Caco-2 (cell line): ENCODE data around the gene ADGRG7. TPM values are rescaled to one million over a fixed set of nuclear protein-coding genes. Genes with fewer than 3 reads are reported as not detected.
A peak's percentile ranks its signal among the peaks of the same experiment; 100 is the strongest.

ENCODE experiments used
- BruUV-seq: library from RNA; stranded (reverse); fragments of 400-500 nt; replicated peaks from 2 replicates; lab custom pipeline; 2021; lab: Mats Ljungman, UMichigan
- CTCF ChIA-PET: fragments of 300-600 bp; sonication (Branson Sonifier 250); formaldehyde crosslinking; loops from one replicate; lab custom pipeline; 2022; ENCODE audit warnings: antibody characterized with exemption; lab: Charles Lee
- POLR2A ChIA-PET: fragments of 300-600 bp; sonication (Branson Sonifier 250); formaldehyde crosslinking; loops from one replicate; lab custom pipeline; 2022; ENCODE audit warnings: antibody characterized with exemption; lab: Charles Lee
- DNase-seq, 2 experiments: peaks; one replicate each; pipeline versions ENCODE4 v3.0.0 to v3.0.0-alpha.2; 2020 to 2022
- H3K27me3 ChIP-seq: replicated peaks from 2 replicates; pipeline ENCODE4 v1.6.0; 2011; ENCODE audit warnings: low read length; ENCODE audit not compliant: control insufficient read depth, insufficient read depth
- H3K36me3 ChIP-seq: 2 replicates; pipeline ENCODE4 v1.5.1; 2011; ENCODE audit warnings: low read length; ENCODE audit not compliant: control insufficient read depth, insufficient read depth
- H3K4me1 ChIP-seq: fragments of 250-450 bp; sonication (Bioruptor Pico); 2 replicates; pipeline ENCODE4 v1.5.1; 2020; ENCODE audit warnings: mild to moderate bottlenecking
- H3K4me3 ChIP-seq: 2 replicates; pipeline ENCODE4 v1.5.1; 2011; ENCODE audit warnings: low read depth, mild to moderate bottlenecking, control low read depth, low read length
- H3K9me3 ChIP-seq: fragments of 250-450 bp; sonication (Bioruptor Pico); 2 replicates; pipeline ENCODE4 v1.5.1; 2020; ENCODE audit warnings: mild to moderate bottlenecking, moderate library complexity
- H3K27ac Mint-ChIP-seq: one replicate; pipeline ENCODE4 v1.8.0; 2022; ENCODE audit warnings: mixed read lengths; ENCODE audit not compliant: unreplicated experiment
- H3K27me3 Mint-ChIP-seq: one replicate; pipeline ENCODE4 v1.8.0; 2022; ENCODE audit warnings: mixed read lengths; ENCODE audit not compliant: insufficient read depth, unreplicated experiment
- H3K36me3 Mint-ChIP-seq: one replicate; pipeline ENCODE4 v1.8.0; 2022; ENCODE audit warnings: mild to moderate bottlenecking, mixed read lengths; ENCODE audit not compliant: insufficient read depth, unreplicated experiment
- H3K4me1 Mint-ChIP-seq: one replicate; pipeline ENCODE4 v1.8.0; 2022; ENCODE audit warnings: low read depth, mixed read lengths; ENCODE audit not compliant: unreplicated experiment
- H3K4me3 Mint-ChIP-seq: one replicate; pipeline ENCODE4 v1.8.0; 2022; ENCODE audit warnings: mild to moderate bottlenecking, moderate library complexity, mixed read lengths; ENCODE audit not compliant: unreplicated experiment
- H3K9me3 Mint-ChIP-seq: one replicate; pipeline ENCODE4 v1.8.0; 2022; ENCODE audit warnings: mixed read lengths; ENCODE audit not compliant: unreplicated experiment
- intact Hi-C: fragments of 100-400 bp; cut with micrococcal nuclease; formaldehyde crosslinking; loops from one replicate; pipeline ENCODE4 v1.10.0; 2022; ENCODE audit not compliant: unreplicated experiment
- total RNA-seq: library from RNA; stranded (reverse); gene quantifications from 2 replicates; pipeline ENCODE4 v1.2.3, GENCODE V29; 2022
- TF ChIP-seq, protein P1 (sequence below), 2 experiments: fragments of 200-600 bp in 1 of 2; IDR thresholded peaks; 1 replicate in 1 of 2; 2 replicates in 1 of 2; pipeline versions ENCODE4 v1.5.1 to v1.8.0; 2011 to 2022; ENCODE audit warnings: antibody characterized with exemption in 1 of 2, control low read depth in 1 of 2, inconsistent platforms in 1 of 2, low read depth in 1 of 2, low read length in 1 of 2, mild to moderate bottlenecking in 1 of 2, moderate library complexity in 1 of 2; ENCODE audit not compliant: insufficient read depth in 1 of 2, severe bottlenecking in 1 of 2, unreplicated experiment in 1 of 2

Gene ADGRG7
- total RNA-seq, 1 experiment from 2014 or later, result 4.2 TPM

DNA sequence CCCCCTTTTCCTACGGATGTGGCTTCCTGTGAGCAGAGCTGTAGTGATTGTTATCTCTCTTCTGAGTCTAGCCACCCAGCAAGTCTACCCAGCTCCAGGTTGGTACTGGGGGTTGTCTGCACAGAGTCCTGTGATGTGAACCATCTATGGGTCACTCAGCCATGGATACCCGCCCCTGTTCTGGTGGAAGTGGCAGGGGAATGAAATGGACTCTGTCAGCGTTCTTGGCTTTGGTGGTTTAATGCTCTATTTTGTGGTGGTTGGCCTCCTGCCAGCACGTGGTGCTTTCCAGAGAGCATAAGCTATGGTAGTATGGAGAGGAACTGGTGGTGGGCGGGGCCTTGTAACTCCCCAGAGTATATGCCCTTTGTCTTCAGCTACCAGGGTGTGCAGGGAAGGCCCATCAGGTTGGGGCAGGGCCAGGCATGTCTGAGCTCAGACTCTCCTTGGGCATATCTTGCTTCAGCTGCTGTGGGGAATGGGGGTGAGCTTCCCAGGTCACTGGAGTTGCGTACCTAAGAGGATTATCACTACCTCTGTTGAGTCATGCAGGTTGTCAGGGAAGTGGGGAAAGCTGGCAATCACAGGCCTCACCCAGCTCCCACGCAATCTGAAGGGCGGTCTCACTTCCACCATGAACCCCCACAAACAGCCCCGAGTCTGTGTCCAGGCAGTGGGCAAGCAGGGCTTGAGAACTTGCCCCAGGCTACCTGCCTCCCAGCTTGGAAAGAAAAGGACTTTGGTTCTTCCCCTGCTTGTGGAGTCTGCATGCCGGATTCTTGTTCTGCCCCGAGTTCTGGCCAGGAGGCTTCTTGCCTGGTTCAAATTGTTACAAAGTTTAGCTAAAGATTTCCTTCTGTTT, 9.0 kb upstream of the ADGRG7 start:
- peaks cover 23% of the 10 kb centered on the region for H3K9me3 Mint-ChIP-seq
- no peak overlapping the region for H3K4me3 ChIP-seq
- H3K27me3 Mint-ChIP-seq, result no peaks in the 10 kb centered on the region
- intact Hi-C loops, result no loop called here
- peak overlapping the region; percentile 81 for H3K27ac Mint-ChIP-seq
- no peaks in the 10 kb centered on the region for H3K9me3 ChIP-seq
- H3K4me3 Mint-ChIP-seq, result no peak overlapping the region
- H3K27me3 ChIP-seq, result no peaks in the 10 kb centered on the region
- ChIA-PET CTCF (interaction anchor here (5.2 kb wide), 1 partner anchor 137 kb away, joined by 36 read pairs; no protein-coding TSS in a partner anchor), POLR2A (no interaction called here)
- TF ChIP-seq, protein P1, sequence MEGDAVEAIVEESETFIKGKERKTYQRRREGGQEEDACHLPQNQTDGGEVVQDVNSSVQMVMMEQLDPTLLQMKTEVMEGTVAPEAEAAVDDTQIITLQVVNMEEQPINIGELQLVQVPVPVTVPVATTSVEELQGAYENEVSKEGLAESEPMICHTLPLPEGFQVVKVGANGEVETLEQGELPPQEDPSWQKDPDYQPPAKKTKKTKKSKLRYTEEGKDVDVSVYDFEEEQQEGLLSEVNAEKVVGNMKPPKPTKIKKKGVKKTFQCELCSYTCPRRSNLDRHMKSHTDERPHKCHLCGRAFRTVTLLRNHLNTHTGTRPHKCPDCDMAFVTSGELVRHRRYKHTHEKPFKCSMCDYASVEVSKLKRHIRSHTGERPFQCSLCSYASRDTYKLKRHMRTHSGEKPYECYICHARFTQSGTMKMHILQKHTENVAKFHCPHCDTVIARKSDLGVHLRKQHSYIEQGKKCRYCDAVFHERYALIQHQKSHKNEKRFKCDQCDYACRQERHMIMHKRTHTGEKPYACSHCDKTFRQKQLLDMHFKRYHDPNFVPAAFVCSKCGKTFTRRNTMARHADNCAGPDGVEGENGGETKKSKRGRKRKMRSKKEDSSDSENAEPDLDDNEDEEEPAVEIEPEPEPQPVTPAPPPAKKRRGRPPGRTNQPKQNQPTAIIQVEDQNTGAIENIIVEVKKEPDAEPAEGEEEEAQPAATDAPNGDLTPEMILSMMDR (IDR thresholded peaks at IDR 0.05; ENCODE audit: insufficient read depth in 1 of 2, low read depth in 1 of 2, low read length in 1 of 2, severe bottlenecking in 1 of 2, unreplicated experiment in 1 of 2), result no peak
- no TSS peak for BruUV-seq
- peaks cover 11% of the 10 kb centered on the region for H3K36me3 Mint-ChIP-seq
- H3K36me3 ChIP-seq, result no peaks in the 10 kb centered on the region
- peaks cover 41% of the 10 kb centered on the region for H3K4me1 Mint-ChIP-seq
- DNase-seq, result peak in 1 of 2 experiments; percentile 51
- peaks cover 37% of the 10 kb centered on the region for H3K4me1 ChIP-seq

DNA sequence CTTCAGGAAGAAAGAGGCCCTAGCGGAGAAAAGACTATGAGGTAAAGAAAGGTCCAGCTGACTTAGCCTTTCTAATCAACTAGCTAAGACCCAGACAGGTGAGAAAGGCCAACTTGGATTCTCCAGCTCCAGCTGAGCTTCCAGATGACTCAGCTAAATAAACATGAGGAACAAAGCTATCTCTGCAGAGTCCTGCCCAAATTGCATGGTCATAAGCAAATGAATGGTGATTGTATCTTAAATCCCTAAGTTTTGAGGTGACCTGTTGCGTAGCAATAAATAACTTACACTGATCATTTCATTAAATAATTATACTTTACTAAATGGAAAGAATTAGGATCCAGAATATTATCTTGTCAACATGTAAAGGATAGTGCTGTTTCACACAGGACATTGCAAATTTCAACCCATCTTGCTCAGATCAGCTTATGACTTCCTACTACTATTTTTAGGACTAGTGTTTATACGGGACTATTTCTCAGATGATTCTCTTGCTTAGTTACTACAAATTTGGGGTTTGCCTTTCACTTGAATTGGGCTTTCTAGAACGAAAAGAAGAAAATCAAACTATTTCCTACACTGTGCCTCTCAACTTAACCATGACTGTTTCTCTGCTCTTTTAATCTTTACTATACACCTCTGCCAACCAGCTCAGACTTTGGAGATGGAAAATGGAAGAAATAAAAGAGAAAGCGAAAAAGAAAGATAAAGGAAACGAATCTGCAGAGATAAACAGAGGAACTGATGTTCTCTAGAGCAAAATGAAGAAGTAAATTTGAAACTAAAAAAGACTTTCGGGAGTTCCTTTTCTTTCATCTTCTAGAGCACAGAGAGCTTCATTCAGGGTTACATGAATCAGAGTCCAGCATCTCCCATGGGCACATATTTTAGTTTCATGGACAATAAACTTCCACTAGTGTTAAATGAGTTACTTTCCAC, 6.6 kb upstream of the ADGRG7 start:
- Mint-ChIP-seq H3K36me3 (peaks cover 11% of the 10 kb centered on the region), H3K4me1 (peaks cover 47% of the 10 kb centered on the region), H3K27me3 (no peaks in the 10 kb centered on the region), H3K27ac (peak overlapping the region; percentile 81), H3K9me3 (peaks cover 18% of the 10 kb centered on the region), H3K4me3 (peak overlapping the region; percentile 69)
- ChIA-PET CTCF (interaction anchor here (0.8 to 5.2 kb wide), 8 partner anchors 8 to 194 kb away, joined by 3 to 38 read pairs (median 9); partner anchors contain the start of gene TFG), POLR2A (no interaction called here)
- TF ChIP-seq, protein P1 (IDR thresholded peaks at IDR 0.05; ENCODE audit: insufficient read depth in 1 of 2, low read depth in 1 of 2, low read length in 1 of 2, severe bottlenecking in 1 of 2, unreplicated experiment in 1 of 2), result no peak
- H3K27me3 ChIP-seq, result no peaks in the 10 kb centered on the region
- no peak overlapping the region for H3K4me3 ChIP-seq
- intact Hi-C loops, result loop anchor here (1.0 to 2.0 kb wide), 4 partner anchors 11 to 194 kb away; no protein-coding TSS in a partner anchor
- H3K9me3 ChIP-seq, result no peaks in the 10 kb centered on the region
- no TSS peak for BruUV-seq
- H3K4me1 ChIP-seq, result peaks cover 37% of the 10 kb centered on the region
- DNase-seq, result peak; percentile 75 to 82
- no peaks in the 10 kb centered on the region for H3K36me3 ChIP-seq

DNA sequence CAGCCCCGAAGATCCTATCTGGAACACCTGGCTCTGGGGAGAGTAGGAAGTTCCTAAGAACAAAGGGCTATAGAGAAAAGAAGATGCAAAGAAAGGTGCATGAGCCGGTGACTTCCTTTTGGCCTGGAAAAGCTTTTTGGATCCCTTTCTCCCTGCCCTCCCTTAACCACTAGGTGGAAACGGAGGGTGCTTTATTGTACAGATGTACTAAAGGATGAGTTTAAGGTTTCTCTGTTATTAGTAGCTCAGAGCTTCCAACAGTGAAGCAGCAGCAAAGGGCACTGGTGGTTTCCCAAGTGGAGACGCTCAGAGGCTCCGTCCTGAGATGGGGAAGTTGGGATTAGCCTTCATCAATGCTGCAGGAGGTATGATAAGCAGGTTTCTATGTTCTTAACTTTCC, 5.9 kb upstream of the ADGRG7 start:
- intact Hi-C loops, result loop anchor here (1.0 to 2.0 kb wide), 3 partner anchors 31 to 193 kb away; no protein-coding TSS in a partner anchor
- BruUV-seq, result no TSS peak

More for the DNA sequence above, 5.9 kb upstream of the ADGRG7 start:
- TF ChIP-seq, protein P1 (IDR thresholded peaks at IDR 0.05; ENCODE audit: insufficient read depth in 1 of 2, low read depth in 1 of 2, low read length in 1 of 2, severe bottlenecking in 1 of 2, unreplicated experiment in 1 of 2), result peak; percentile 32 to 68
- H3K36me3 ChIP-seq, result no peaks in the 10 kb centered on the region
- no peaks in the 10 kb centered on the region for H3K27me3 ChIP-seq
- peak; percentile 44 to 63 for DNase-seq
- peaks cover 37% of the 10 kb centered on the region for H3K4me1 ChIP-seq
- H3K9me3 ChIP-seq, result no peaks in the 10 kb centered on the region
- H3K36me3 Mint-ChIP-seq, result peaks cover 11% of the 10 kb centered on the region
- H3K27ac Mint-ChIP-seq, result peak overlapping the region; percentile 81
- POLR2A ChIA-PET, result no interaction called here
- H3K9me3 Mint-ChIP-seq, result peaks cover 13% of the 10 kb centered on the region
- CTCF ChIA-PET, result interaction anchor here (0.7 to 5.2 kb wide), 8 partner anchors 27 to 193 kb away, joined by 3 to 38 read pairs (median 9); partner anchors contain the start of gene TFG
- no peaks in the 10 kb centered on the region for H3K27me3 Mint-ChIP-seq
- H3K4me1 Mint-ChIP-seq, result peaks cover 47% of the 10 kb centered on the region
- no peak overlapping the region for H3K4me3 ChIP-seq
- H3K4me3 Mint-ChIP-seq, result peak overlapping the region; percentile 69
